NCI-H82 (cell line): Measurements from ENCODE around the gene UCKL1.
A peak's percentile ranks its signal among the peaks of the same experiment; 100 is the strongest.

Experiments used
- DNase-seq: peaks from one replicate; lab custom pipeline; 2025; lab: John Stamatoyannopoulos, UW

Gene UCKL1

DNA sequence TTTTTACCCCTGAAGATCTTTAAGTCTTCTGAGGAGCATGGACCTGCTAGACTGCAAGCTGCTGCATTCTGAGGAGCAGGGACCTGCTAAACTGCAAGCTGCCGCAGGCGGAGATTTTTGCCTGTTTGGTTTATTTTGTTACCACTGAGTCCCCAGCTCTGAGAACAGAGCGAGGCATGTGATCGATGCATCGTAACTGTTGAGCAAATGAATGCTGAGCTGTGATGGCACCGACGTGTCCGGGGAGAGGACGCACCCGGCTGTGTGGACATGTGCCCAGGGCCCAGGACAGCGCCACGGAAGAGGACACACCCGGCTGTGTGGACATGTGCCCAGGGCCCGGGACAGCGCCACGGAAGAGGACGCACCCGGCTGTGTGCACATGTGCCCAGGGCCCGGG lies 37.1 kb downstream of the UCKL1 start:
- no peak for DNase-seq

DNA sequence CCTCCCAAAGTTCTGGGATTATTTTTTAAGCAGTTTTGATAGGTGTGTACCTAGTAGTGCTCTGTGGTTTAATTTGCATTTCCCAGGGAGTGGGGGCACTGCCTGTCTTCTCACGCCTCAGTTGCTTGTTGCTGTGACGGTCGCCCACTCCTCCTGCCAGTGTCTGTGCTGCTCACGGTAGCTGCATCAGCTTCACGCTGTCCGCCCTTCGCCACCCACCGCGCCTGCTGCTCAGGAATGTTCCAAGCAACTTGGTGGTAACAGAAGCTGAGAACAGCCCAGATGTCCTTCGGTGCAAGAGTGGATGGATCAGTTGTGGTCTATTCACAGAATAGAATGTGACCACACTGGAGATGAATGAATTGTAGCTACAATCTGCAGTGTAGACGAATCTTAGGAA lies 38.4 kb downstream of the UCKL1 start:
- no peak for DNase-seq

DNA sequence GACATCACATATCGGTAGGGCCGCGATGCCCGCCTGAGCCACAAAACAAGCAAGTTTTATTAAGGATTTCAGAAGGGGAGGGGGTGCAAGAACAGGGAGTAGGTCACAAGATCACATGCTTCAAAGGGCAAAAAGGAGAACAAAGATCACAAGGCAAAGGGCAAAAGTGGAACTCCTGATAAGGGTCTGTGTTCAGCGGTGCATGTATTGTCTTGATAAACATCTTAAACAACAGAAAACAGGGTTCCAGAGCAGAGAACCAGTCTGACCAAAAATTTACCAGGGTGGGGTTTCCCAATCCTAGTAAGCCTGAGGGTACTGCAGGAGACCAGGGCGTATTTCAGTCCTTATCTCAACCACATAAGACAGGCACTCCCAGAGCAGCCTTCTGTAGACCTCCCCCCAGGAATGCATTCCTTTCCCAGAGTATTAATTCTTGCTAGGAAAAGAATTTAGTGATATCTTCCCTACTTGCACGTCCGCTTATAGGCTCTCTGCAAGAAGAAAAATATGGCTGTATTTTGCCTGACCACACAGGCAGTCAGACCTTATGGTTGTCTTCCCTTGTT lies 39.8 kb downstream of the UCKL1 start:
- DNase-seq = peak; percentile 54

DNA sequence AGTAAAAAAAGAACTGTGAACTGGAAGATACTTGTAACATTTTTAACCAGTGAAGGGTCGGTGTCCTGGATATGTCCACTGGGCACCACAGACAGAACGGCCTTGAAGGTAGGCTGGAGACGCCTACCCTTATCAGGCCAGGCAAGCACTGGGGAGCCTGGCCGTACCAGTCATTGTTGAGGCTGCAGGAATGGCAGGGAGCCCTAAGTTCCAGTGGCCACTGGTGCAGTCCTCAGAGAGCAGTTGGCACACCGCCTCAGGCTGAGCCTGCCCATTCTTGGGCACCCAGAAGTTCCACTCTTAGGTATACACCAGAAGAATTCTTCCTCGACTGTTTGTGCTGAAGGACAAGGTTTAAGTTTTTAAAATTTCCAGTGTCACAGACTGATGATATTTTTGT lies 40.7 kb downstream of the UCKL1 start:
- DNase-seq = no peak

DNA sequence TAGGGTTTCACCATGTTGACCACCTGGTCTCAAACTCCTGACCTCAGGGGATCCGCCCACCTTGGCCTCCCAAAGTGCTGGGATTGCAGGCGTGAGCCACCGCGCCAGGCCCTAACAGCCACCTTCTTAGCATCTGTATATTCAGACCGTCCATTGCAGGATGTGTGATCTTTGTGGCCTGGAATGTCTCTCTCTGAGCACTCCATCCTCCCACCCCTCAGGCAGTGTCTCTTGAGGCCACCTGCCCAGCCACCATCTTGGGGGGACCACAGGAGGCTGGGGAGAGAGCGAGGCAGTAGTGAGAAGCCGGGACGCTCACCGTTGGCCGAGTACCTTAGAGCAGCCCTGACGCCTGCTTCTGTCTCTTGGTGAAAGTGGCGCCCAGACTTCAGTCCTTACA lies 42.4 kb downstream of the UCKL1 start:
- DNase-seq = no peak

DNA sequence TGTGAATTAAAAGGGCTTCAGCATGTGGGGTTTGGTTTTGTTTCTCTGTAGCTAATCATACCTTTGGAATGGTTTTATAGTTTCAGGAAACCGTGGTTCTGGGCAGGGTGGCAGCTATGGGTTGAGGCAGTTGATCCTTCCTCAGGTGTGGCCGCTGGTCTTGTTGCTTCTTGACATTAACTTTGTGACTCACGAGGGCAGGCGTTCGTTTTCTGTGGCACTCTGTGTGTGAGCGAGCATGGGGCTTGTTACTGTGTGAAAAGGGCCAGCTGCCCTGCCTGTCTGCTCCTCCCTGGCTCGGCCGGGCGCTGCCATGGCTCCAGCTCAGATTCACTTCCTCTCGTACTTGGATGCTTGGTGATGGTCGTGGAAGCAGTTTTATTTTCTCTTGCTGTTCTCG lies 45.0 kb downstream of the UCKL1 start:
- no peak for DNase-seq

DNA sequence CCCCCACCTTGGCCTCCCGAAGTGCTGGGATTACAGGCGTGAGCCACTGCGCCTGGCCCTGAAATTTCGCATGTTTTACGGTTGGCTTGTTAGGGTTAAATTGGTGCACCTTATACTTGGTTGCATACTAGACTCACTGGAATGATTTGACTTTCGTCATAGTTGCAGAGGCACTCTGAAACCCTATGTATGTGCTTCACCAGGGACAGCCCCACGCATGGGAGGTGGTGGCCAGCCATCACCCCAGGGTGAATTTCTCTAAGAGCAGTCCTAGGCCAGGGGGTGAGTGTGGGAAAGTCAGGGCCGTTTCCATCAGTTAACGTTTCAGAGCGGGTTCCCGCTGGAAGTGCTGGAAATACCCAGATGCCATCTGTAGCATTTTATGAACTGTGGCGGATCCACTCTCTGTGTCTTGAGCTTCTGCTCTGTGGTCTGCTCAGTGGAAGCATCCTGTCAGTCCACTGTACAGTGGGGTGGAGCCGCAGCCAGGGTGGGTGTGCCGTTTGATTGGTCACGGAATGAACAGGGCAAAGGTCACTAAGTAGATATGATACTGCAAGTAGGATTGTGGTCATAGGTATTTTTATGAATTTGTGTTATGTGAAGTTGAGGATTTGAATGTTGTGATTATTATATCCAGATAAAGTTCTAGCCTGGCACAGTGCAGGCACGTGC lies 48.1 kb downstream of the UCKL1 start:
- no peak for DNase-seq

DNA sequence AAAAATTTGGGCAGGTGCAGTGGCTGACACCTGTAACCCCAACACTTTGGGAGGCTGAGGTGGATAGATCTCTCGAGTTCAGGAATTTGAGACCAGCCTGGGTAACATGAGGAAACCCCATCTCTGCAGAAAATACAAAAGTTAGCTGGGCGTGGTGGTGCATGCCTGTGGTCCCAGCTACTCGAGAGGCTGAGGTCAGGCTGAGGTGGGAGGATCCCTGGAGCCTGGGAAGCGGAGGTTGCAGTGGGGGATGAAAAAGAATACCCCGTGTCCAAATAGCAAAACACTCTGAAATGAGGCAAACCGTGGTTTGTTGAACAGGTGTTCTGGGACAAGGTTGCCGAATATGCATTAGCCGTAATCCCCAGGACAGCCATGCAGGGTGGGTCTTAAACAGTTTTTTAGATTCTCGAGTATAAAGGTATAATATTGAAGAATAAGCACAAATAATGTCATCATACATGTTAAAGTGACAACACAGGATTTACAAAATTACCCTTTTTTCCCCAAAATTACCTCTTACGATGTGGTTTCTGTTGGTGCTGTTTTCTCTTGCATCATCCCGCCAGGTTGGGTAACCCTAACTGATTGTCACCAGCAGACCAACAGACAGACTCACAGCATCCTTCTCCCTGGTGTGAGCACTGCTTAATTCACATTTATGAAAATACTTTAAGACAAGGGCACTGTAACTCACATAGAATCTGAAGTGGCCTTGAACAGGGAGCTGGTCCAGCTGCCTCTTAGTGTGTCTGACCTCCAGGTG lies 52.2 kb downstream of the UCKL1 start:
- no peak for DNase-seq

DNA sequence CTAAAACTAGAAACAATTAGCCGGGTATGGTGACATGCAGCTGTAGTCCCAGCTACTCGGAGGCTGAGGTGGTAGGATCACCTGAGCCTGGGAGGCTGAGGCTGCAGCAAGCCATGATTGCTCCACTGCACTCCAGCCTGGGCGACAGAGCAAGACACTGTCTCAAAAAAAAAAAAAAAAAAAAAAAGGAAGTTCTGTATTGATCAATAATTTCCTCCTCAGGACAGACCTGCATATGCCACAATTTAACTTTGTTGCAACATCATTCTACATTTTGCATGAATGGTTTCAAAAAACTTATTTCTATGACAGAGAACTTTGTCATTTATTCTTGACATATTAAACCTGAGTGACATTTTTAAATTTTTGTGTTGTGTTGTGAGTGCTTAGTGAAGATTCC lies 55.8 kb downstream of the UCKL1 start:
- no peak for DNase-seq

DNA sequence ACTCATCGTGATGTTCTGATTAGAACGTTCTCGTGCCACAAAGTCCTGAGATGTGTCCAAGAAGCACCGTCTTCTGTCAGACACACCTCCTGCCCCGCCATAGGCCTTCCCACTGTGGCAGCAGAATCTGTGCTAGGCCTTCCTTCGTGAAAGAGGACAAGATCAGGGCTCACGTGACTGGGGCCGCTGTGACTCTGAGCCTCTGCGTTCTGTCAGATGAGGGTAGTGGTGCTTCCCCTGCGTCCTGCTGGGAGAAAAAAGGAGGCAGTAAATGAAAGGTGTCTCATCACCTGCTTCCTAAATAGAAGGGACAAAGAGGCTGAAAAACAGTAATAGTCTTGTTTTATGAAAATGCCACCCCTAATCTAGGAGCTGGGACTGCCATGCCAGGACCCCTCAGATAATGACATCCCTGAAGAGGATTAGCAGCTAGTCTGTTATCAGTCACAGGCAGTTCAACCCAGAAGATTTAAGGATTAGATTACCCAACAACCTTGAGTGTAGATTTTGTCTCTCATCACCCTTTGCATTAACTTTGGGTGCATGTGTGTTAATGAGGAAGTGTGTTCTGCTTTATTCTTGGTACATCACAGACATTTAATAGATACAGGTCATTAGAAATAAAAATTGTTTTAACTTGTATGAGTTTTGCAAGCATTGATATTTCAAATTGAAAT lies 57.2 kb downstream of the UCKL1 start:
- peak; percentile 91 for DNase-seq

DNA sequence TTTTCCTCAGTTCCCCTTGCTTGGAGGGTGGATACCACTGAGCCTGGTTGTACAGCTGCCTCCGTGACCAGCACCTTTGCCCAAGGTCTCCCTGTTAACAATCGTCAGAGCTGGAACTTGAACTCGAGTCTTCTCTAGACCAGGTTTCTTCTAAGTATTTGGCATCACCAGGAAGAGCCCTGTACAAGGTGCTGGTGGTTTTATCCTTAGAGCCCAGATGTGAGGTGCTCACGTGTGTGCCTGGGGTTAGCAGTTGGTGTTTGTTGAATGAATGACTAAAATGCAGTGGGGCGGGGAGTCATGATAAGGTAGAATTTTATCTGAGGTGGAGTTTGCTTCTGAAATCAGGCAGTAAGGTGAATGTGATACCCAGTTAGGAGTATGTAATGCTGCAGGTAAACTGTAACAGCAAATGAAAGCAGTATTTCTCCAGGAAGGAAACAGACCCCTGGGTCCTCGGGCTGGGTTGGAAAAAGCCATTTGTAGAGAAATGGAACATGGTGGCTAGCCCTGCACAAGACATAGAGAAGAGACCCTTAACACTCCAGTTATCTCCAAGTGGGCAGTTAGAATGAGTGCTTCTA lies 58.1 kb downstream of the UCKL1 start:
- no peak for DNase-seq

DNA sequence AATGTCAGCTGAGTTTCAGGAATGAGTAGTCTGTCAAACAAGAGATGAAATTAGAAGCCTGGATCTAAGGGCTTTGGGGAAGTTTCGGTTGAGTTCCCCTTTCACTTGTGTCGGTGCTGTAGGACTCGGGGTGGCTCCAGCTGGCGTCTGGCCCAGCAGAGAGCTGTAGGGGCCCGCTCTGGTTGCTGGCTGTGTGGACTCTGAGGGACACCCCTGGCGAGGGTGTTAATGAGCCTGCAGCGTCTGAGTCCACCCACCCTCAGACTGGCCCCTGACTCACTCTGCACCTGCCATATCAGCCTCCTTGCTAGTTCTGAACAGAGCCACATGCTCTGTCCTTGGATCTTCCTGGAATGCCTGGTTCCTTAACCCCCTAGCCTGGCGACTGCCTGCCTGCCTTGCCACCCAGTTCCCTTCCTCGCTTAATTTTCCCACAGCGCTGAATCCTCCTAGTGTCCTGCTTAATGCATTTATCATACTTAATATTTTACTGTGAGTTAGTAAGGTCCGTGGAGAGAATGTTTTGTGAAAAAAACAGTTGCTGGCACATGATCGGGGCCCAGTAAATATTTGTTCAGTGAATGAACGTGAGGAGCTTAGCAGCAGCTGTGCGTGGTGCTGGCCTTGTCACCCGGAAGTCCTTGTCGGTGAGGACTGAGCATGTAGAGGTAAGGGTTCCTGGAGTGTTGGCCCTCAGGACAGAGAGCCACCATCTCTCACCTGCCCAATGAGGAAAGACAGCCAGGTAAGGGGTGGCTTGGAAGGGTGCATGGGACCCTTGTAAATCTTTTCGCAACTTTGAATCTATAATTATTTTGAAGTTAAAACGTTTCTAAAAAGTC lies 59.7 kb downstream of the UCKL1 start:
- peak; percentile 55 for DNase-seq

DNA sequence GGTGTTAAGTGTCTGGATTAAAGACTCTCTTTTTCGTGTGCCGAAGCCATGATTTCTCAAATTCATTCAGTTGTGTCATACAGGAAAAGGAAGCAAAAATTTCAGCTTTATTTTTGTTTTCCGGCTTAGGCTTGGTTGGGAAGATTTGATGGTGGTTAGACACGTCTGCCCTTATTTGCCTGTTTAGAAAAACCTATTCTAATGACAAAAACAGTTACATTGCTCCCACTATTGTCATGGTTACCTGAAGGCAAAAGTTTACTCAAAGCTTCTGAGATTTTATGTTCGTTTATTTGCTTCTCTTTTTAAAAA lies 60.3 kb downstream of the UCKL1 start:
- DNase-seq = no peak

DNA sequence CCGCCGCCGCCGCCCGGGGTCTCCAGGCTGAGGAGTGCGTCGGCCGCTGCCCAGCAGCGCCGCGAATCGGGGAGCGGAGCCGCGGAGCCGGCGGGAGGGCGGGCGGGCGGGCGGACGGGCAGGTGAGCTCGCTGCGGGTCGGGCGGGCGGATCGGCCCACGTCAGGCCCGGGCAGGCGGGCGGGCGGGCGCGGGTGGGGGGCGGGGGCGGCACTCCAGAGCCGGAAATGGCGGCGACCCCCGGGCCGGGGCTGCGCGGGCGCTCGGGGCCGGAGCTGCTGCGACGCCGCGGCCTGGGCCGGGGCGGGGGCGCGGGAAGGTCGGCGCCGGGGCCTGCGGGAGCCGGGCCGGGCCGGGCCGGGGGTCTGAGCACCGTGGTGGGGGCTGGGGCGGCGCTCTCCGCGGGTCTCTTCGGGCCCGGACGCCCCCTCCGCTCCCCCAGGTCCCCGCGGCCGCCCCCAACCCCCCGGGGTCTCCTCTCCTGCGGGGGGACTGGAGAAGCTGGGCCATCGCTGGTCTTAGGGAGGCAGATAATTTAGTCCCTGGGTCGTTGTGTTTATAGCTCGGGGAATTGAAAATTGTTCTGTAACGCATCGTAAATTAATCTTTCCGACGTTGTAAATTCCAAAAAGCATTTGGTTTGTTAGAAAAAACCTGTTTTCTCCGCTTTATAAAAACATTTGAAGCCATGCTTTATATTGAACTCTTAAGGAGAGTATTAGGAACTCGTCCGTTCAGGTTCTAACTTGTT lies 60.8 kb downstream of the UCKL1 start:
- DNase-seq = peak; percentile 44

DNA sequence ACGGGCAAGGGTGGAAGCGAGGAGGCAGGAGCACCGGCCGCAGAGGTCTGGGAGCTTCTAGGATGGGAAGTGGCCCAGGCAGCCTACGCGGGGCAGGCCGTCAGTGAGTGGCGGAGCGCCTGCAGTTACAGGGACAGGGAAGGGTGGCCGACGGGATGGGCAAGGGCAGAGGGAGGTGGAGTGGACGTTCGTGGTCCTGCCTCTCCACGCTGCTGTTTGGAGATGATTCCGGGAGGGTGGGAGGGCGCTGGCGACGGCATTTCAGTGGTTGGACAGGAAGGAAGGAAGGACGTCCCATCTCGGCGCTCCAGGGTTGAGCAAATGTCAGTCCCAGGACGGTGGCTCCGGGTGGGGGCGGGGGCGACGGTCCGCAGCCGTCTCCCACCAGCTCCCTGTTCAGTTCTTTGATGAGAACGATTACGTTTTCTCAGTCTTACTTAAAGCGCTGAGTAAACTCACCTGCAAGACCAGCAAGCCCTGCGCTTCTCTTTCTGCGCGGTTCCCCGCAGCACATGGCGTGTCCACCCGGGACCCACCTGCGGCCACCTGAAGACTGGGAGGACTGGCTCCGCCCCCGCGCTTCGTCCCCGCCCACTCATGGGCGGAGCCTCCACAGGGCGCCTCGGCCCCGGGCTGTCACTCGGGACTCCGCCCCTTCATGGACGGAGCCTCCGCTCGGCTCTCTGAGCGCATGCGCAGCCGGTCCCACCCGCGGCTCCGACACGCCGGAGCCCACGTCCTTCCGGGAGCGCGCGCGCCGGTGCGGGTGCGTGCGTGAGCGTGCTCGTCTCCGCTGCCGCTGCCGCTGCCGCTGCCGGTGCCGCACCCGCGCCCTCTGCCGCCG lies 61.6 kb downstream of the UCKL1 start, which contains the start of gene DNAJC5:
DNAJC5 (plus strand) TSS at position 769 of the 844 bp plus-strand sequence. CDS start 33,220 bp downstream, outside the sequence.
- DNase-seq = peak; percentile 97

DNA sequence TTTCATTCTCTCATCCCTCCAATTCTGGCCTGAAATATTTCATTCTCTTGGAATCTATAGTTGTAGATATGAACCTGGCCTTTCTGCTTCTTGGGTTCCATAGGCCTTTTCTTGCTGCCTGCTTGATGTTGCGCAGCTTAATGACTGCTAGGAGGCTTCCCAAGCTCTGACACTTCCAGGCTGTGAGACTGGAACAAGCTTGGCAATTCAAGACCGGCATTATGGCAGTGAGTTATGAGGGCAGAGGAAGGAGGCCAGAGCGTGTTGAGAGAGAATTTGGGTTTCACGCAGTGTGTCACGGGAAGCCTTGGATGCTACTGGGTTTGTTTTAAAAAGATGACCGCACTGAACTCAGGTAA lies 62.2 kb downstream of the UCKL1 start:
- peak; percentile 29 for DNase-seq

DNA sequence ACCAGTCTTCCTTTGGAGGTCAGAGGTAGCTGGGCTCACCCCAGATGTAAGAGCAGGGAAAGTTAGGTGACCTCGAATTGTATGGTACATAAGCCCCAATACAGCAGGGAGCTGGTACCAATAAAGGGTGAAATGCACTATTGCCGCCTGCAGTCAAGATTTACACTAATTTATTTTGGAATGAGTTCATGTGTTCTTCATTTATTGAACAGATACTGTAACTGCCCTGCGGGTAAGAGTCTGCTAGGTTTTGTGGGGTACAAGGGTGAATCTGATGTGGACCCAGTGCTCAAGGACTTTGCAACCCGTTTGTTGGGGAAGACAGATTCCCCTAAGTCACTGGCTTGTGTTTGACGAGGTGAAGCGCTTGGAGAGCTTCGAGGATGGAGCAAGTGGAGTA lies 63.8 kb downstream of the UCKL1 start:
- DNase-seq = no peak

DNA sequence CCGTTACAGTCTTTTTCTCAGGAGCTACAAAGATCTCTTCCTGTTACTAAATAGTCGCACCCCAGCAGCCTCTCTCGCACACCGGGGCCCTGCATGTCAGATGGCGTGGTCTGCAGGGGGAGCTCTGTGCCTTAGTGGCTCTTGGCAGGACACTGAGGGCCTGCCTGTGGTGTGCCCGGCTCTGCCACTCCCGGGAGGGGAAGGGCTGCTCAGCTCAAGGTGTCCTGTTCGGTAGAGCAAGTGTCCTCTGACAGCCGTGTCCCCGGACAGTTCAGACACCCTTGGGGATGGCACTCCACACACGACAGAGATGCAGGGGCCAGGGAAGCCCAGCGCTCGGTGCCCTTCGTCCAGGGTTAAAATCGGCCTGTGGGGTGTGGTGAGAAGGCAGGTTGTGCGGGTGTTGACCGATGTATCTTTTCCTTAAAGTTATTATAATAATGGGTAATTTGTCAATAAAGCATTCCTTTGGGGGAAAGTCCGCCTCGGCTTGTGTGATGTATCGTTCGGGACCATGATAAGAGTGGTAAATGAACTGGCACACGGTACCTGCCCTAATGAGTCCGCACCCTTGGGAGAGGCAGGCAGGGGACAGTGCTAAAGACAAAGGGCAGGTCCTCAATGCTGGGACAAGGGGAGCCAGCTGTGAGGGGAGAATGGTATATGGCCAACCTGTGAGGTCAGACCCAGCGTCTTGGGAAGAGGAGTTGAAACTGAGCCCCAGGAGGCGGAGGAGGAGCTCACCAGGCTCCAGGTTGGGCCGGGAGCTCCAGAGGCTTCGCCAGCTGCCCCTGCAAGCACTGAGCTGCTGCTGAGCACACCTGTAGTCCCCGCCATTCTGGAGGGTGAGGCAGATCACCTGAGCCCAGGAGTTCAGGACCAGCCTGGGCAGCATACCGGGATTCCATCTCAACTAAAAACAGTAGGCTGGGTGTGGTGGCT lies 64.9 kb downstream of the UCKL1 start:
- no peak for DNase-seq

DNA sequence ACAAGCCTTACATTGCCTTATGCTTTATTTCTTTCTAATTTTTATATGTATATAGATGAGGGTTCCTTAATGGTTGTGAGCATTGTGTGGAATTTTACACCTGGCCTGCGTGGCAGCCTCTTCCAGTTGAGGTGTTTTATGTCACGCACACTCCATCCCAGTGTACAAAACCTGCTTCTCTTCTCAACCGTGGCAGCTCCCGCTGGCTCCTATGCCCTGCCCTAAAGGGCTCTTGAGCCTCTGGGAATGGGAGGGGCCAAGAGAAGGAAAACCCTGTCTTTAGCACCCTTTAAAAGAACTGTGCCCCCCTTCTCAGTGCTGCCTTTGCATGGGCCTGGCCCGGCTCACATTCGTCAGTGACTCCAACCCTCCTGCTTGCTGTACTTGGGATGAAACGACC lies 65.6 kb downstream of the UCKL1 start:
- DNase-seq = no peak
